Measurements from ENCODE around the gene CTBP2.
A peak's percentile ranks its signal among the peaks of the same experiment; 100 is the strongest.

CTBP2 gene

GRCh38 chr10:124966008-124966407, 194.4 kb downstream of the CTBP2 start:
- DNase-seq = no peak

GRCh38 chr10:124963866-124964720, 196.3 kb downstream of the CTBP2 start:
- DNase-seq = no peak

GRCh38 chr10:124962421-124962820, 197.9 kb downstream of the CTBP2 start:
- no peak for DNase-seq

GRCh38 chr10:124961248-124961570, 199.2 kb downstream of the CTBP2 start:
- DNase-seq = no peak

GRCh38 chr10:124959564-124959963, 200.8 kb downstream of the CTBP2 start:
- DNase-seq = no peak

GRCh38 chr10:124957404-124957947, 202.9 kb downstream of the CTBP2 start:
- no peak for DNase-seq

GRCh38 chr10:124956764-124957163, 203.6 kb downstream of the CTBP2 start:
- no peak for DNase-seq

GRCh38 chr10:124955868-124956267, 204.5 kb downstream of the CTBP2 start:
- DNase-seq = no peak

GRCh38 chr10:124955243-124955642, 205.1 kb downstream of the CTBP2 start:
- no peak for DNase-seq

- no peak for DNase-seq
Observed at GRCh38 chr10:124953421-124953820, 206.9 kb downstream of the CTBP2 start.

- no peak for DNase-seq
Observed at GRCh38 chr10:124952123-124952522, 208.2 kb downstream of the CTBP2 start.

GRCh38 chr10:124949543-124949942, 210.8 kb downstream of the CTBP2 start:
- DNase-seq = no peak

- DNase-seq = no peak
Observed at GRCh38 chr10:124946945-124947344, 213.4 kb downstream of the CTBP2 start.

GRCh38 chr10:124944982-124945381, 215.4 kb downstream of the CTBP2 start:
- DNase-seq = no peak

- no peak for DNase-seq
Observed at GRCh38 chr10:124943301-124944092, 216.9 kb downstream of the CTBP2 start.

- DNase-seq = peak in 2 of 14 donors; percentile 15 to 43
Observed at GRCh38 chr10:124942317-124943169, 217.8 kb downstream of the CTBP2 start.

GRCh38 chr10:124941823-124942222, 218.5 kb downstream of the CTBP2 start, which contains the start of gene ZRANB1:
Gene ZRANB1, plus strand, starts transcription at chr10:124942123. Its CDS starts 371 bp downstream, at chr10:124942494.
- no peak for DNase-seq

GRCh38 chr10:124939290-124939689, 221.1 kb downstream of the CTBP2 start:
- no peak for DNase-seq

GRCh38 chr10:124936813-124937212, 223.6 kb downstream of the CTBP2 start:
- no peak for DNase-seq

- no peak for DNase-seq
Observed at GRCh38 chr10:124935946-124936345, 224.4 kb downstream of the CTBP2 start.

Data from C1 segment of cervical spinal cord (tissue), 14 donors.